H1 (cell line): ENCODE measurements around the gene IL1RAP. TPM values are rescaled to one million over a fixed set of nuclear protein-coding genes. Genes with fewer than 3 reads are reported as not detected.

ENCODE experiments used
- CTCF ChIA-PET: fragments of 300-600 bp; sonication (Branson Sonifier 250); formaldehyde crosslinking; loops from one replicate; lab custom pipeline; 2021; ENCODE audit not compliant: partially characterized antibody; lab: Charles Lee
- POLR2A ChIA-PET: fragments of 300-600 bp; sonication (Branson Sonifier 250); formaldehyde crosslinking; loops from one replicate; lab custom pipeline; 2021; ENCODE audit warnings: inconsistent platforms; ENCODE audit not compliant: partially characterized antibody; lab: Charles Lee
- DNase-seq, 2 experiments: peaks; one replicate each; pipeline versions ENCODE4 v3.0.0 to v3.0.0-alpha.2; 2010 to 2022; ENCODE audit warnings: low spot score in 2 of 2, low read depth in 1 of 2, mixed read lengths in 1 of 2
- FAIRE-seq: peaks from 2 replicates; lab custom pipeline; 2011; peaks lifted over from hg19 to GRCh38; lab: Jason Lieb, UNC
- H2AFZ ChIP-seq: 2 replicates; pipeline ENCODE4 v1.8.1; 2012; ENCODE audit warnings: low read length, inconsistent platforms
- H2AK5ac ChIP-seq: 2 replicates; pipeline ENCODE4 v1.6.1; 2013; ENCODE audit warnings: low read depth, low read length
- H2BK120ac ChIP-seq: replicated peaks from 2 replicates; pipeline ENCODE3; 2013; ENCODE audit warnings: low read depth, low read length, inconsistent platforms
- H2BK12ac ChIP-seq: 2 replicates; pipeline ENCODE4 v1.6.1; 2013; ENCODE audit warnings: low read depth, low read length
- H2BK15ac ChIP-seq: 2 replicates; pipeline ENCODE4 v1.6.1; 2013; ENCODE audit warnings: low read length
- H2BK20ac ChIP-seq: 2 replicates; pipeline ENCODE4 v1.6.1; 2013; ENCODE audit warnings: low read length
- H2BK5ac ChIP-seq: 2 replicates; pipeline ENCODE4 v1.6.1; 2013; ENCODE audit warnings: low read depth, low read length
- H3K14ac ChIP-seq: 2 replicates; pipeline ENCODE4 v1.6.1; 2013; ENCODE audit warnings: inconsistent platforms; ENCODE audit not compliant: insufficient read length
- H3K18ac ChIP-seq: 2 replicates; pipeline ENCODE4 v1.6.1; 2013; ENCODE audit warnings: low read length; ENCODE audit errors: extremely low read depth
- H3K23ac ChIP-seq: 2 replicates; pipeline ENCODE4 v1.6.1; 2013; ENCODE audit warnings: inconsistent platforms; ENCODE audit not compliant: insufficient read length
- H3K23me2 ChIP-seq: 2 replicates; pipeline ENCODE4 v1.6.1; 2013; ENCODE audit warnings: low read depth, low read length
- H3K27ac ChIP-seq: 2 replicates; pipeline ENCODE4 v1.6.1; 2011; ENCODE audit warnings: low read depth, low read length, inconsistent platforms
- H3K27me3 ChIP-seq, 4 experiments: replicated peaks in 1 of 4; 1 replicate in 1 of 4; 2 replicates in 3 of 4; pipeline versions ENCODE4 v1.6.1 to v1.8.1; 2011 to 2013; ENCODE audit warnings: low read length in 3 of 4, mild to moderate bottlenecking in 3 of 4, inconsistent platforms in 2 of 4, mixed read lengths in 2 of 4, moderate library complexity in 1 of 4; ENCODE audit not compliant: control insufficient read depth in 3 of 4, insufficient read depth in 3 of 4; ENCODE audit errors: extremely low read depth in 1 of 4
- H3K36me3 ChIP-seq, 4 experiments: 2 replicates each; pipeline versions ENCODE4 v1.6.1 to v1.8.1; 2011 to 2013; ENCODE audit warnings: mild to moderate bottlenecking in 4 of 4, low read length in 3 of 4, moderate library complexity in 2 of 4, control low read depth in 1 of 4, inconsistent platforms in 1 of 4; ENCODE audit not compliant: insufficient read depth in 4 of 4, control insufficient read depth in 2 of 4
- H3K4ac ChIP-seq: replicated peaks from 2 replicates; pipeline ENCODE3; 2013; ENCODE audit warnings: low read length, low read depth, mixed read lengths, inconsistent platforms; ENCODE audit not compliant: insufficient read length
- H3K4me1 ChIP-seq, 4 experiments: replicated peaks in 1 of 4; 1 replicate in 1 of 4; 2 replicates in 3 of 4; pipeline versions ENCODE4 v1.6.1 to v1.8.1; 2011 to 2013; ENCODE audit warnings: low read length in 3 of 4, inconsistent platforms in 2 of 4, mixed read lengths in 1 of 4; ENCODE audit not compliant: insufficient read depth in 4 of 4, control insufficient read depth in 3 of 4
- H3K4me2 ChIP-seq, 2 experiments: 2 replicates each; pipeline versions ENCODE4 v1.6.1 to v1.8.1; 2011 to 2013; ENCODE audit warnings: low read depth in 2 of 2, low read length in 2 of 2, control low read depth in 1 of 2, inconsistent platforms in 1 of 2, mild to moderate bottlenecking in 1 of 2; ENCODE audit not compliant: insufficient read depth in 1 of 2
- H3K4me3 ChIP-seq, 4 experiments: fragments of 200-600, 300-600 bp in 1 of 4; sonication (generic), shearing (Covaris generic), sonication (Bioruptor Twin) in 1 of 4; 2 replicates each; pipeline versions ENCODE4 v1.5.1 to v1.8.1; 2011 to 2016; ENCODE audit warnings: low read length in 4 of 4, low read depth in 3 of 4, control low read depth in 2 of 4, inconsistent platforms in 2 of 4, mild to moderate bottlenecking in 2 of 4, mixed read lengths in 1 of 4, moderate library complexity in 1 of 4; ENCODE audit not compliant: insufficient read depth in 2 of 4; ENCODE audit errors: extremely low read depth in 1 of 4
- H3K56ac ChIP-seq: replicated peaks from 2 replicates; pipeline ENCODE3; 2013; ENCODE audit warnings: low read depth, mild to moderate bottlenecking, mixed read lengths, low read length, inconsistent platforms; ENCODE audit not compliant: insufficient read length
- H3K79me1 ChIP-seq: 2 replicates; pipeline ENCODE4 v1.6.1; 2013; ENCODE audit warnings: low read depth, low read length, control low read depth
- H3K79me2 ChIP-seq, 2 experiments: 2 replicates each; pipeline versions ENCODE4 v1.6.1 to v1.8.1; 2012 to 2013; ENCODE audit warnings: low read length in 2 of 2, mild to moderate bottlenecking in 2 of 2, inconsistent platforms in 1 of 2; ENCODE audit not compliant: insufficient read depth in 2 of 2, control insufficient read depth in 1 of 2
- H3K9ac ChIP-seq, 4 experiments: replicated peaks in 1 of 4; 1 replicate in 1 of 4; 2 replicates in 3 of 4; pipeline versions ENCODE4 v1.6.1 to v1.8.1; 2011 to 2013; ENCODE audit warnings: low read depth in 3 of 4, low read length in 3 of 4, control low read depth in 2 of 4, mild to moderate bottlenecking in 2 of 4, moderate library complexity in 2 of 4, inconsistent platforms in 1 of 4; ENCODE audit errors: extremely low read depth in 1 of 4
- H3K9me3 ChIP-seq, 2 experiments: 2 replicates each; pipeline versions ENCODE4 v1.6.1 to v1.8.1; 2012 to 2013; ENCODE audit warnings: mild to moderate bottlenecking in 2 of 2, moderate library complexity in 2 of 2, control low read depth in 1 of 2, inconsistent platforms in 1 of 2, low read depth in 1 of 2, low read length in 1 of 2, mixed read lengths in 1 of 2; ENCODE audit not compliant: insufficient read depth in 2 of 2
- H4K20me1 ChIP-seq, 2 experiments: replicated peaks in 1 of 2; 2 replicates each; pipeline versions ENCODE3 to v1.8.1; 2011 to 2013; ENCODE audit warnings: inconsistent platforms in 2 of 2, low read length in 2 of 2, mild to moderate bottlenecking in 1 of 2; ENCODE audit not compliant: insufficient read depth in 2 of 2, control insufficient read depth in 1 of 2
- H4K5ac ChIP-seq: 2 replicates; pipeline ENCODE4 v1.6.1; 2013; ENCODE audit warnings: low read length, low read depth, mixed read lengths, inconsistent platforms; ENCODE audit not compliant: insufficient read length
- H4K8ac ChIP-seq: 2 replicates; pipeline ENCODE4 v1.8.0; 2013; ENCODE audit warnings: mild to moderate bottlenecking, moderate library complexity, low read length, inconsistent platforms; ENCODE audit not compliant: insufficient read depth; ENCODE audit errors: extremely low read depth
- H4K91ac ChIP-seq: replicated peaks from 2 replicates; pipeline ENCODE3; 2013; ENCODE audit warnings: low read length, mixed read lengths, inconsistent platforms; ENCODE audit not compliant: insufficient read length
- TAF1 ChIP-seq: IDR thresholded peaks from 2 replicates; pipeline ENCODE4 v1.6.1; 2011; ENCODE audit warnings: mild to moderate bottlenecking, low read depth, low read length
- WGBS, 2 experiments: shearing (Covaris generic) in 1 of 2; methylation state at CpG; one replicate each; pipeline versions ENCODE4 v1.1.6 to v1.1.7; 2013 to 2015; ENCODE audit warnings: low lambda C conversion rate in 2 of 2, mixed read lengths in 2 of 2, inconsistent platforms in 1 of 2, low coverage in 1 of 2, missing lambda C conversion rate in 1 of 2; ENCODE audit not compliant: insufficient replicate concordance in 2 of 2, insufficient coverage in 1 of 2, insufficient read length in 1 of 2; ENCODE audit errors: extremely low coverage in 1 of 2, missing lambda C conversion rate in 1 of 2; 5-methylcytosine and 5-hydroxymethylcytosine counted together
- polyA plus RNA-seq, 7 experiments: library from polyadenylated mRNA; depleted of rRNA in 3 of 7; stranded (reverse) in 5 of 7; unstranded in 2 of 7; fragments of >200 nt in 5 of 7; fragments of 200-250 nt in 2 of 7; gene quantifications; 1 replicate in 5 of 7; 2 replicates in 1 of 7; 4 replicates in 1 of 7; pipeline versions ENCODE4 v1.2.1 to v1.2.3, GENCODE V29; 2011 to 2013; ENCODE audit warnings: missing spikeins in 2 of 7, mixed read lengths in 2 of 7
- total RNA-seq: library from RNA; stranded (reverse); fragmentation: NEBNext Ultra II Directional; extraction: Animal tissue kit (Norgen Biotek cat#: 25700); gene quantifications from 2 replicates; pipeline ENCODE4 v1.2.1, GENCODE V29; 2021

Gene IL1RAP
- total and polyA plus RNA-seq, 2 of the 8 experiments (the other 6 are each of a cell fraction or from before 2014, with no cell fraction given): 2.4 to 3.9 TPM

- Histone ChIP-seq H2AFZ (peak overlapping the region; percentile 28; the same call in 1 of the 2 replicates), H3K18ac (no peak overlapping the region), H4K8ac (no peak overlapping the region), H2BK15ac (no peak overlapping the region), H4K20me1 (no peaks in the 10 kb centered on the region), H3K23ac (no peak overlapping the region), H2BK120ac (no peak overlapping the region), H3K4me1 (peaks cover 0 to 4% (median 0%) of the 10 kb centered on the region in 4 experiments; a peak in 1 of 7 replicates), H3K4me2 (no peak overlapping the region), H3K79me1 (no peaks in the 10 kb centered on the region), H2BK5ac (no peak overlapping the region), H3K9ac (no peak overlapping the region), H2BK12ac (no peak overlapping the region), H3K36me3 (no peaks in the 10 kb centered on the region), H2AK5ac (no peak overlapping the region), H3K4me3 (no peak overlapping the region), H2BK20ac (no peak overlapping the region), H4K5ac (no peak overlapping the region), H3K14ac (no peak overlapping the region), H3K23me2 (no peaks in the 10 kb centered on the region; the same call in 1 of the 2 replicates), H3K4ac (no peak overlapping the region), H3K56ac (no peak overlapping the region), H3K27me3 (no peaks in the 10 kb centered on the region), H3K79me2 (no peaks in the 10 kb centered on the region), H4K91ac (no peak overlapping the region), H3K9me3 (no peaks in the 10 kb centered on the region), H3K27ac (no peak overlapping the region)
- WGBS, 2 experiments: 81% methylated on average over 6 of the region's 6 CpGs; no CpG with 5 or more reads in 1 of the 2 experiments
- FAIRE-seq: no peak
- POLR2A ChIA-PET: interaction anchor here (0.8 kb wide), 1 partner anchor 1403 kb away, joined by 3 read pairs; no protein-coding TSS in a partner anchor
- no peak for DNase-seq
- CTCF ChIA-PET: interaction anchor here (0.7 kb wide), 1 partner anchor 22 kb away, joined by 3 read pairs; no protein-coding TSS in a partner anchor
- TF ChIP-seq TAF1: no peak
These were observed 27.9 kb upstream of the IL1RAP start for GRCh38 chr3:190485830-190486532.
